ENCODE results near the gene C2orf69. TPM values are rescaled to one million over a fixed set of nuclear protein-coding genes. Genes with fewer than 3 reads are reported as not detected.
"Not testable (repeated sequence)": the region's sequence is repeated elsewhere in the genome, so short reads cannot be mapped to it uniquely, and the experiment has no call there.

Gene C2orf69
- total RNA-seq, 1 donor, result 19.7 TPM

DNA sequence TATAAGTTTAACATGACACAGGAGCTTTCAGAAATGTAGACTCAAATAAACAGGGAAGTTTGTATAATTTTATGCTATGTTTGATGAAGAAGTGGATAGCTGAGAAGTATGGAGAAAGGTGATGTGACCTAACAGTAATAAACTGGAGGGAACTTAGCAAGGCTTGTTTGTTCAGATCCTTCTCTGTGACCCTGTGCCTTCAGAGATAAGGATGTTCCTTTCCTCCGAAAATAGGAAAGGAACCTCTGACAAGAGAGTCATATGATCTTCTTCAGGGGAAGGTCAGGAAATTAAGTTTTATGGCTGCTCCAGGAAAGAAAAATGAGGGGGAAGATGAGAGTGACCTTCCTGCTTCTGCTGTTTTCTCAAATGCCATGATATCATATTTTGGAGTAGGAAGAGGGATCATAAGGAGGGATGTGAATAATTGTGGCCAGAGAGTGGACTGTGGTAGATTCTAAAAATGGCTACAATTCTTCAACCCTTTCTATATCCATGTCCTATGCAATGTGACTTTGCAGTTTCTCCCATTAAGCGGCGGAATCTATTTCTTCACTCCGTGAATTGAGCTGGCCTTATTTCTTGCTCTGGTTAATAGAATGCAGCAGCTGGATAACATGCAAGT lies 8.5 kb upstream of the C2orf69 start:
- Histone ChIP-seq H3K9me3 (ENCODE audit: low read depth, low read length) (no peaks in the 10 kb centered on the region), H3K4me1 (ENCODE audit: insufficient read depth, low read length) (no peaks in the 10 kb centered on the region), H3K27me3 (ENCODE audit: insufficient read depth, low read length) (no peaks in the 10 kb centered on the region), H3K4me3 (ENCODE audit: low read length) (no peak overlapping the region)

DNA sequence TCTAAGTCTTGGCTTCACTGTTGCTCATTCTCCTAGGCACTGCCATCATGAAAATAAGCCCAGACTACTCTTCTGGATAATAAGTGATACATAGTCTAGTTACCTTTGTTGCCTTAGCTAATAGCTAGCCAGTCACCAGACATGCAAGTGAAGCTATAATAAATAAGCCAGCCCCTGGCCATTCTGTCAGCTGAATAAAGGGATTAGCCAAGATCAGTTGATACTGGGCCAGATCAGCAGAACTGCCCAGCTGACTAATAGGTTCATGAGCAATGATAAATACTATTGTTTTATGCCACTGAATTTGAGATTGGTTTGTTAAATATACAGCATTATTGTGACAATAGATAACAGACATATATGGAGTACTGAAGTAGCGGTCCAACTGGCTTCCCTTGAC lies 8.0 kb upstream of the C2orf69 start:
- Histone ChIP-seq H3K4me3 (ENCODE audit: low read length) (no peak overlapping the region), H3K4me1 (ENCODE audit: insufficient read depth, low read length) (no peaks in the 10 kb centered on the region), H3K27me3 (ENCODE audit: insufficient read depth, low read length) (no peaks in the 10 kb centered on the region), H3K9me3 (ENCODE audit: low read depth, low read length) (no peaks in the 10 kb centered on the region)

DNA sequence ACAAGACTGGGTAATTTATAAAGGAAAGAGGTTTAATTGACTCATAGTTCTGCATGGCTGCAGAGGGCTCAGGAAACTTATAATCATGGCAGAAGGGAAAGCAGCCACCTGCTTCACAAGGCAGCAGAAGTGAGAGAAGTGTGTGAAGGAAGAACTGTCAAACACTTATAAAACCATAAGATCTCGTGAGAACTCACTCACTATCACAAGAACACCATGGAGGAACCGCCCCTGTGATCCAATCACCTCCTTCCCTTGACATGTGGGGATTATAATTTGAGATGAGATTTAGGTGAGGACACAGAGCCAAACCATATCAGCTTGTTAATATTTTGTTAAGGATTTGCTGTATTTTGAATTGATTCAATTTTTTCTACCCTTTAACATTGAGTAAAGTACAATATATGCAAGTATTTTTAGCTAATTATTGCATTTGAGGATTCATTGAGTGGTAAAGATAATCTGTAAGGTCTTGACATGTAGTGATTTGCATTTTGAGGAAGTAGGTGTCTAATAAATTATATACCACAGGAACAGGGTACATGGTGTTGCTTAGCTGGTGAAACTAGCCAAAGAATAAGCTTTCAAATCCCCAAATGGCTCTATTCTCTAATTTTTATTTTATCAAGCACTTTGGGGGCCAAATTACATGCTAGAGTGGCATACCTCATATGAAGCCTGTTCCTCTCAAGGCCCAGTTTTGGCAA lies 3.9 kb upstream of the C2orf69 start:
- Histone ChIP-seq H3K27me3 (ENCODE audit: insufficient read depth, low read length) (no peaks in the 10 kb centered on the region), H3K4me1 (ENCODE audit: insufficient read depth, low read length) (peaks cover 14% of the 10 kb centered on the region), H3K4me3 (ENCODE audit: low read length) (no peak overlapping the region), H3K9me3 (ENCODE audit: low read depth, low read length) (no peaks in the 10 kb centered on the region)

GRCh38 chr2:199910338-199911051 lies 598 bp upstream of the C2orf69 start:
- no peaks in the 10 kb centered on the region for H3K9me3 ChIP-seq (ENCODE audit: low read depth, low read length)
- peak overlapping the region; percentile 94 for H3K4me3 ChIP-seq (ENCODE audit: low read length)
- no peaks in the 10 kb centered on the region for H3K27me3 ChIP-seq (ENCODE audit: insufficient read depth, low read length)
- peaks cover 26% of the 10 kb centered on the region for H3K4me1 ChIP-seq (ENCODE audit: insufficient read depth, low read length)

- H3K27me3 ChIP-seq (ENCODE audit: insufficient read depth, low read length), result no peaks in the 10 kb centered on the region
- H3K4me3 ChIP-seq (ENCODE audit: low read length), result peak overlapping the region; percentile 94
- no peaks in the 10 kb centered on the region for H3K9me3 ChIP-seq (ENCODE audit: low read depth, low read length)
- peaks cover 26% of the 10 kb centered on the region for H3K4me1 ChIP-seq (ENCODE audit: insufficient read depth, low read length)
Measured at GRCh38 chr2:199911877-199912161, 726 bp downstream of the C2orf69 start.

DNA sequence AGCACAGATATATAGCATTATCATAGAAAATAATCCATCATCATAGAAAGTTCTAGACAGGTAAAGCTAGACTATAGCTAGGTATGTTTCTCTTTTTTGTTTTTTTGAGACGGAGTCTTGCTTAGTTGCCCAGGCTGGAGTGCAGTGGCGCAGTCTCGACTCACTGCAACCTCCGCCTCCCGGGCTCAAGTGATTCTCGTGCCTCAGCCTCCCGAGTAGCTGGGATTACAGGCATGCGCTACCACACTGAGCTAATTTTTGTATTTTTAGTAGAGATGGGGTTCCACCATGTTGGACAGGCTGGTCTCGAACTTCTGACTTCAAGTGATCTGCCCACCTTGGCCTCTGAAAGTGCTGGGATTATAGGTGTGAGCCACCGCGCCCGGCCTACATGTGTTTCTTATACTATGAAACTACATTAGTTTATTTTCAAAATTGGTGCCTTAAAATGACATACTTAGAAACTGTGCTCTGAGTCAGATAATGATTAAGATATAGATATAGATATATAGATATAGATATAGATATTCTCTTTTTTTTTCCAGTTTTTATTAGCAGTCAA lies 1.5 kb downstream of the C2orf69 start:
- H3K4me3 ChIP-seq (ENCODE audit: low read length); H3K9me3 ChIP-seq (ENCODE audit: low read depth, low read length); H3K27me3 ChIP-seq (ENCODE audit: insufficient read depth, low read length): not testable (repeated sequence)
- peaks cover 26% of the 10 kb centered on the region for H3K4me1 ChIP-seq (ENCODE audit: insufficient read depth, low read length)

DNA sequence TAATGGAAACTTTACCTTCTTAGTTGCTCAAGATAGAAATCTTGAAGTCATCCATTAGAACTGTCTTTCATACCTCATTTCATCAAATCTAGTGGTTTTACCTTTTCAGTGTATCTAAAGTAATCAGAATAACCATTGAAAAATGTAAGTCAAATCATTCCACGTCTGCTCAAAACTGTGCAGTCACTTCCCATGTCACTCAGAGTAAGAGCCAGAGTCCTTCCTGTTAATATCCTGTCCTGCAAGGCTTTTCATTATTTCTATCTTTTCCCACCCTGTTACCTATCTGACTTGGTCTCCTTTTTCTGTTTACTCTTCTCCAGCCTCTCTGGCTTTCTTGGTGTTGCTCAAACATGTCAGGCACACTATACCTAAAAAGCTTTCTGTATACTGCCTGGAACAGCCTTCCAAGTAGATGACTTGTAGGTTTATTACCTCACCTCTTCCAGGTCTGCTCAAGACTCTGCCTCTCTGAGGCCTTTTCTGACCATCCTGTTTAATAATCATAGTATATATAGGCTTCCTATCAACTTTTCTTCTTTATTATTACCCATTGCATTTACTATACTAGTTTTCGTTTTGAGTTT lies 3.4 kb downstream of the C2orf69 start:
- Histone ChIP-seq H3K9me3 (ENCODE audit: low read depth, low read length) (no peaks in the 10 kb centered on the region), H3K27me3 (ENCODE audit: insufficient read depth, low read length) (no peaks in the 10 kb centered on the region), H3K4me1 (ENCODE audit: insufficient read depth, low read length) (peaks cover 26% of the 10 kb centered on the region), H3K4me3 (ENCODE audit: low read length) (no peak overlapping the region)

DNA sequence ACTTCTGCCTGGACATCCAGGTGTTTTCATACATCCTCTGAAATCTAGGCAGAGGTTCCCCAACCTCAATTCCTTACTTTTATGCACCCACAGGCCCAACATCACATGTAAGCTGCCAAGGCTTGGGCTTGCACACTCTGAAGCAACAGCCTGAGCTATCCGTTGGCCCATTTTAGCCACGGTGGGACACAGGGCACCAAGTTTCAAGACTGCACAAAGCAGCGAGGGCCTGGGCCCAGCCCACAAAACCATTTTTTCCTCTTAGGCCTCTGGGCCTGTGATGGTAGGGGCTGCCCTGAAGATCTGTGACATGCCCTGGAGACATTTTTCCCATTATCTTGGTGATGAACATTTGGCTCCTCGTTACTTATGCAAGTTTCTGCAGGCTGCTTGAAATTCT lies 5.9 kb downstream of the C2orf69 start:
- H3K4me3 ChIP-seq (ENCODE audit: low read length), result no peak overlapping the region
- peaks cover 14% of the 10 kb centered on the region for H3K4me1 ChIP-seq (ENCODE audit: insufficient read depth, low read length)
- no peaks in the 10 kb centered on the region for H3K9me3 ChIP-seq (ENCODE audit: low read depth, low read length)
- no peaks in the 10 kb centered on the region for H3K27me3 ChIP-seq (ENCODE audit: insufficient read depth, low read length)

GRCh38 chr2:199922856-199923255 lies 11.8 kb downstream of the C2orf69 start:
- no peak overlapping the region for H3K4me3 ChIP-seq (ENCODE audit: low read length)
- no peaks in the 10 kb centered on the region for H3K27me3 ChIP-seq (ENCODE audit: insufficient read depth, low read length)
- H3K4me1 ChIP-seq (ENCODE audit: insufficient read depth, low read length), result no peaks in the 10 kb centered on the region
- H3K9me3 ChIP-seq (ENCODE audit: low read depth, low read length), result no peaks in the 10 kb centered on the region

DNA sequence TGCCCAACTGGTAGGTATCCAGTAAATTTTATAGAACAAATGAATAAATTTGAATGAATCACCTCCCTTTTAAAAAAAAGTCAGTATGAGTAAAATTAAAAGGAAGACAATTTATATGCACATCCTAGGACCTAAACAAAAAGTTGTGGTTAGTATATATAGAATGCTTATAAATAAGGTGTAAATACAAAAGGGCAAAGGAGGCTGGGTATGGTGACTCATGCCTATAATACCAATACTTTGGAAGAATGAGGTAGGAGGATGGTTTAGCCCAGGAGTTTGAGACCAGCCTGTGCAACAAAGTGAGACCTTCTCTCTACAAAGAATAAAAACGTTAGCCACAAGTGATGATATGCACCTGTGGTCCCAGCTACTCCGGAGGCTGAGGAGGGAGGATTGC lies 12.8 kb downstream of the C2orf69 start:
- no peaks in the 10 kb centered on the region for H3K27me3 ChIP-seq (ENCODE audit: insufficient read depth, low read length)
- H3K4me3 ChIP-seq (ENCODE audit: low read length), result no peak overlapping the region
- no peaks in the 10 kb centered on the region for H3K4me1 ChIP-seq (ENCODE audit: insufficient read depth, low read length)
- H3K9me3 ChIP-seq (ENCODE audit: low read depth, low read length), result no peaks in the 10 kb centered on the region

- Histone ChIP-seq H3K4me3 (ENCODE audit: low read length) (no peak overlapping the region), H3K9me3 (ENCODE audit: low read depth, low read length) (no peaks in the 10 kb centered on the region), H3K4me1 (ENCODE audit: insufficient read depth, low read length) (no peaks in the 10 kb centered on the region), H3K27me3 (ENCODE audit: insufficient read depth, low read length) (no peaks in the 10 kb centered on the region)
Measured at GRCh38 chr2:199926806-199927205, 15.7 kb downstream of the C2orf69 start.

GRCh38 chr2:199928226-199928625 lies 17.1 kb downstream of the C2orf69 start:
- no peaks in the 10 kb centered on the region for H3K4me1 ChIP-seq (ENCODE audit: insufficient read depth, low read length)
- no peaks in the 10 kb centered on the region for H3K9me3 ChIP-seq (ENCODE audit: low read depth, low read length)
- no peaks in the 10 kb centered on the region for H3K27me3 ChIP-seq (ENCODE audit: insufficient read depth, low read length)

DNA sequence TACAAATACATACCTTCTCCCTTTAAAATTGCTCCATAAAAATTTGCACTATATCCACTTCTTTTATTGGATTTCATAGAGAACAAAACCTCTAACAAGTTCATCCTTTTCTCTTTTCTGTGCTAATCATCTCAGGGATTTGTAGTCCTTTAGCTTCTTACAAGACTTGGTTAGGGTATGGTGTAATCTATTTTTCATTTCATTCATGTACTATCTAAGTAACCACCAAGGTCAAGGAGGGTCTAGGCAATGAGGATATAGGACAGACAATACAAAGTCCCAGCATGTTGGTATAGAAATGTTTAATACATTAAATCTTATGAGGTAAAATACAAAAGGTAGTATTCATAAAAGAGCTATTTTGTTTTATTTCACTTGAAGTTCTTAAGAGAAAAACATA lies 17.5 kb downstream of the C2orf69 start:
- Histone ChIP-seq H3K9me3 (ENCODE audit: low read depth, low read length) (no peaks in the 10 kb centered on the region), H3K4me3 (ENCODE audit: low read length) (no peak overlapping the region), H3K27me3 (ENCODE audit: insufficient read depth, low read length) (no peaks in the 10 kb centered on the region), H3K4me1 (ENCODE audit: insufficient read depth, low read length) (no peaks in the 10 kb centered on the region)

More at GRCh38 chr2:199928226-199928625, 17.1 kb downstream of the C2orf69 start:
- no peak overlapping the region for H3K4me3 ChIP-seq (ENCODE audit: low read length)

- H3K4me1 ChIP-seq (ENCODE audit: insufficient read depth, low read length), result no peaks in the 10 kb centered on the region
- H3K4me3 ChIP-seq (ENCODE audit: low read length), result no peak overlapping the region
- H3K9me3 ChIP-seq (ENCODE audit: low read depth, low read length), result no peaks in the 10 kb centered on the region
- no peaks in the 10 kb centered on the region for H3K27me3 ChIP-seq (ENCODE audit: insufficient read depth, low read length)
Measured at GRCh38 chr2:199929262-199929661, 18.2 kb downstream of the C2orf69 start.

DNA sequence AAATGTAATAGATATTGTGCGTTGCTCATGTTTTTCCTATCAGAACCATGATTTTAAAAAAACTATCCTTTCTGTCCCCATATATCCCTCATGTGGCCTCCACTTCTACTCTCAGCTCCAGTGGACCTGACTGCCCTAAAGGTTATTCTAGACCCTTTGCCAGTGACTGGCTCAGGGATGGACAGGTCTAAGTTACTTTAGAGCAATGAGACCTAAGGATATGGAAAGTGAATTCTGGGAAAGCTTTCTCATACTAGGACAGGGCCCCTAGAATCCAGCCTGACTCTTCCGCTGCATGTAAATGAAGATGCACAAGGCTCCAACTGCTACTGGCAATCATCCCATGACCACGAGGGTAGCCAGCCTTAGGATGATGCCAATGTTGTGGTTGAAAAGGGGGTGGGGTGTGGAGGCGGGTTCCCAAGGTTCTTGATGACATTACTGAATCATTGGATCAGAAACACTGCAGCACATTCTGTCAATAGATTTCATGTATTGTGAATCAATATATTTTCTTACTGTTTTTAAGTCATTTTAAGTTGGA lies 21.3 kb downstream of the C2orf69 start:
- H3K4me3 ChIP-seq (ENCODE audit: low read length), result no peak overlapping the region
- no peaks in the 10 kb centered on the region for H3K4me1 ChIP-seq (ENCODE audit: insufficient read depth, low read length)
- no peaks in the 10 kb centered on the region for H3K27me3 ChIP-seq (ENCODE audit: insufficient read depth, low read length)
- H3K9me3 ChIP-seq (ENCODE audit: low read depth, low read length), result no peaks in the 10 kb centered on the region

Measured in mononuclear cell (primary cell).